LNCaP clone FGC (cell line): ENCODE measurements around the gene NTNG2.
A peak's percentile ranks its signal among the peaks of the same experiment; 100 is the strongest.
"Not testable (repeated sequence)": the region's sequence is repeated elsewhere in the genome, so short reads cannot be mapped to it uniquely, and the experiment has no call there.

Experiments used
- DNase-seq: peaks from one replicate; pipeline ENCODE4 v3.0.0-alpha.2; 2011; ENCODE audit warnings: low read depth
- H3K4me3 ChIP-seq: 2 replicates; pipeline ENCODE4 v1.5.1; 2011; ENCODE audit warnings: mild to moderate bottlenecking, low read depth, low read length, control low read depth
- TF ChIP-seq, protein P1 (sequence below): IDR thresholded peaks from 2 replicates; pipeline ENCODE4 v1.5.1; 2012; ENCODE audit warnings: mild to moderate bottlenecking; ENCODE audit not compliant: control insufficient read depth, insufficient read depth; ENCODE audit errors: extremely low read depth

NTNG2 gene

DNA sequence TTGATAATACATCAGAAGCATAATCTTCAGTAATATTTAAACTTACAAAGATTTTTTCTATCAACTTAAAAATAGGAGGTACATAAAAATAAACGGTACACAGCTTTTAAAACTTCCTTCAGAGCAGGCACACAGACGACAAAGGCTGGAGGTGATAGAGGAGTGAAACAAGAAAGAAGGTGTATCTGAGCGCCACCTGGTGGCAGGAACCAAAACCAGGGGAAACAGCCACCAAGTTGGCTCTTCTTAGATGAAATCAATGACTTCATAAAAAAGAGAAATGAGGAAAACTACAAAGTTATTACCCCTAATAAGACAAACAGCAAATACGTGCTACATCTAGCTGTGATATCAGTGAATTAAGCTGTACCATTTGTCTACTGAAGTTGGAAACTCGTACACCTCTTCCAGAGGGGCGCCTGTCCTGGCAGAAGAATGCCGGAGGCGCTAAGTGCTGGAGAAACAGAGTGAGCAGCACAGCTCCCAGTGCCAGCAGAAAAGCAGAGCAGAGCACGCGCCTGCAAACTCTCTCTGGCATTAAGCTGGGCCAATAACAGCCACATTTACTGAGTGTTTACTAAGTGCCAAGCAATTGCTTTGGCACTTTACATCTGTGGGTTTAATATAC lies 107.0 kb downstream of the NTNG2 start:
- TF ChIP-seq, protein P1, sequence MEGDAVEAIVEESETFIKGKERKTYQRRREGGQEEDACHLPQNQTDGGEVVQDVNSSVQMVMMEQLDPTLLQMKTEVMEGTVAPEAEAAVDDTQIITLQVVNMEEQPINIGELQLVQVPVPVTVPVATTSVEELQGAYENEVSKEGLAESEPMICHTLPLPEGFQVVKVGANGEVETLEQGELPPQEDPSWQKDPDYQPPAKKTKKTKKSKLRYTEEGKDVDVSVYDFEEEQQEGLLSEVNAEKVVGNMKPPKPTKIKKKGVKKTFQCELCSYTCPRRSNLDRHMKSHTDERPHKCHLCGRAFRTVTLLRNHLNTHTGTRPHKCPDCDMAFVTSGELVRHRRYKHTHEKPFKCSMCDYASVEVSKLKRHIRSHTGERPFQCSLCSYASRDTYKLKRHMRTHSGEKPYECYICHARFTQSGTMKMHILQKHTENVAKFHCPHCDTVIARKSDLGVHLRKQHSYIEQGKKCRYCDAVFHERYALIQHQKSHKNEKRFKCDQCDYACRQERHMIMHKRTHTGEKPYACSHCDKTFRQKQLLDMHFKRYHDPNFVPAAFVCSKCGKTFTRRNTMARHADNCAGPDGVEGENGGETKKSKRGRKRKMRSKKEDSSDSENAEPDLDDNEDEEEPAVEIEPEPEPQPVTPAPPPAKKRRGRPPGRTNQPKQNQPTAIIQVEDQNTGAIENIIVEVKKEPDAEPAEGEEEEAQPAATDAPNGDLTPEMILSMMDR = peak; percentile 76
- no peak overlapping the region for H3K4me3 ChIP-seq
- no peak for DNase-seq

DNA sequence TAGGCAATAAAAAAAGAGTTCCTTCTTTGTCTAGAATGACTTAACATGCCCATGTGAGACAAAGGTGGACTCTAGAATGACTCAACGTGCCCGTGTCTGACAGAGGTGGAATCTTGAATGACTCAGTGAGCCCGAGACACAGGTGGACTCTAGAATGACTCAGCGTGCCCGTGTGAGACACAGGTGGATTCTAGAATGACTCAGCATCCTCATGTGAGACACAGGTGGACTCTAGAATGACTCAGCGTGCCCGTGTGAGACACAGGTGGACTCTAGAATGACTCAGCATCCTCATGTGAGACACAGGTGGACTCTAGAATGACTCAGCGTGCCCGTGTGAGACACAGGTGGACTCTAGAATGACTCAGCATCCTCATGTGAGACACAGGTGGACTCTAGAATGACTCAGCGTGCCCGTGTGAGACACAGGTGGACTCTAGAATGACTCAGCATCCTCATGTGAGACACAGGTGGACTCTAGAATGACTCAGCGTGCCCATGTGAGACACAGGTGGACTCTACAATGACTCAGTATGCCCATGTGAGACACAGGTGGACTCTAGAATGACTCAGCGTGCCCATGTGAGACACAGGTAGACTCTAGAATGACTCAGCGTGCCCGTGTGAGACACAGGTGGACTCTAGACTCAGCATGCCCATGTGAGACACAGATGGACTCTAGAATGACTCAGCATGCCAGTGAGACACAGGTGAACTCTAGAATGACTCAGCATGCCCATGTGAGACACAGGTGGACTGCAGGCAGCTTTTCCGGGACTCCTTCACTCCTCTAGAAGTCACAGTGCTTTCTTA lies 108.1 kb downstream of the NTNG2 start:
- DNase-seq, H3K4me3 ChIP-seq: not testable (repeated sequence)

DNA sequence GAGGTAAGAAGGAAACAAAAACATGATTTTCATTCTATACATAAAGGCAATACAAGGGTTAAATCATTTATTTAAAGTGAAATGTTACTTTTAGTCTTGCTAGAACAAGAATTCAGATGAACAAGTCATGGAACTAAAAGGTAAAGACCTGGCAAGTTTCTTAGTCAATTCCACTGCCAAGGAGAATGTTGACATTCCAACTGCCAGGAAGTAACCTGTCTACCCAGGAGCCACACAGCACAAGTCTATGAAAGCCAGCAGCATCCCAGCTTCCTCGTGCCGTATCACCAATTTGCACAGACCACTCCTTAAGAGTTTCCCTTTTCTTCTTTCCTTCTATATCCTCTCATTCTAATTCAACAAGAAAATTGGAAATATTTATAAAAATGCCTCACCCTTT lies 113.0 kb downstream of the NTNG2 start:
- TF ChIP-seq, protein P1 = no peak

DNA sequence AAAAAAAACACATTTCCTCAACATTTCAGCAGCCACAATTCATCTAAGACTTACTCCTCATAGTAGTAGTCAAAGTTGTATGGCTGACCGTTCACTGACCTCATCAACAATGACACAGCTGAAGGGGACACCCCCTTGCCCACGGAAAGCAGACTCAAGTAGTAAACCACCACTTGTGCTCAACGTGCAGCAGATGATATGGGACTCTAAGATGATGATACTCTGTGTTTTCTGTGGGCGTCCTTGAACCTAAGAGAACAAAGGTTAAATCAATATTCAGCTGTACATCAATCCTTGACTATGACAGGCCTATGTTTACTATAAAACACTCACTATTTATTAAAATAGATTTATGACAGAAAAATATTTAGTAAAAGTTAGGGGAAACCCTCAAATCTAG lies 121.3 kb downstream of the NTNG2 start:
- no peak overlapping the region for H3K4me3 ChIP-seq
- DNase-seq = no peak
- TF ChIP-seq, protein P1 = no peak

More for the DNA sequence above, 113.0 kb downstream of the NTNG2 start:
- peak; percentile 71 for DNase-seq
- no peak overlapping the region for H3K4me3 ChIP-seq

DNA sequence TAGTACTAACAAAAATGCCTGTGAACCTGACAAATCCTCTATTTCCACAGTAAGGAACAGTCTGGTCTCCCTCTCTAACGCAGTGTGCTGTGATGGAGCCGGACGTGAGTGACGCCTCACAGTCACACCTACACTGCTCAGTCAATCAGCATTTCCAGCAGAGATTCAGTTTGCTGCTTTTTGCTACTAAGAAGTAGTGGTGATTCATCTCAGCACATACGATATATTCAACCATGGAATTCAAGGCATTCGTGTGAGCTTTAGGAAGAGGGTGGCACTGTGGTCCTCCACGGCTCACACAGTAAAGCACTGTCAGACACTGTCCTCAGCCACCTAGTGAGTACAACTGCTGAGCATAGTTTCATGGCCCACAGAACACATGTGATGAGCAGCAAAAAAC lies 122.0 kb downstream of the NTNG2 start:
- TF ChIP-seq, protein P1 = no peak
- no peak for DNase-seq
- no peak overlapping the region for H3K4me3 ChIP-seq

DNA sequence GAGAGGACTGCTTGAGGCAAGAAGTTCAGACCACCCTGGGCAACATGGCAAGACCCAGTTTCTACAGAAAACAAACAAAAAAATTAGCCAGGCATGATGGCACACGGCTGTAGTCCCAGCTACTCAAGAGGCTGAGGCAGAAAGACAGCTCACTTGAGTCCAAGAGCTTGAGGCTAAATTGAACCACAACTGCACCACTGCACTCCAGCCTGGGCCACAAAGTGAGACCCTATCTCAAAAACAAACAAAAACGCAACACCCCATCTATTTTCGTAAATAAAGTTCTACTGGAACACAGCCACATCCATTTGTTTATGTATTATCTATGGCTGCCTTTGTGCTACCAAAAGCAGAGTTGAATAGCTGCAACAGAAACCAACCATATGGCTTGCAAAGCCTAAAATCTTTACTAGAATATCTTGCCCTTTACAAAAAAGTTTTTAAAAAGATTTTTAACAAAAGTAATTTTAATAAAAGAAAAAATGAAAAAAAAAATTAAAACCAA lies 125.5 kb downstream of the NTNG2 start:
- no peak overlapping the region for H3K4me3 ChIP-seq
- TF ChIP-seq, protein P1 = no peak
- no peak for DNase-seq

DNA sequence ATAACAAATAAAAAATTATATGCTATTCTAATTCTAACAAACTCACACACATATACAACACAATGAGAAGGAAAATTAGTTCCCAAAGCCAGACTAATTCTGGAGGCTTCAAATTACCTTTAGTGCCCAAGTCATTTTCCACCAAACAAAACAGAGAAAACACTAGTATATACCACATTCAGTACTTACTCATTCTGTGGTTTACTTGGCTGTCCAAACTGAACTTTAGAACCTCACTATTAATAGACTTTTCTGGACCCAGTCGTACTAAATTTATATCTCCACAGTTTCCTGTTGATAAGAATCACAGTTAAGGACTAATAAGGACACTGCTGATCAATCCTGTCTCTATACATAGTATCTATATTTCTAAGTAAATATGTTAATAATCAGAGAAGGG lies 126.5 kb downstream of the NTNG2 start:
- DNase-seq = no peak
- H3K4me3 ChIP-seq = no peak overlapping the region
- TF ChIP-seq, protein P1 = no peak
